ENCODE results near the gene ERBB4. TPM values are rescaled to one million over a fixed set of nuclear protein-coding genes. Genes with fewer than 3 reads are reported as not detected.

Gene ERBB4
- total RNA-seq, 4 donors from 2014 or later = 0.26 to 13.3 (median 2.4) TPM

DNA sequence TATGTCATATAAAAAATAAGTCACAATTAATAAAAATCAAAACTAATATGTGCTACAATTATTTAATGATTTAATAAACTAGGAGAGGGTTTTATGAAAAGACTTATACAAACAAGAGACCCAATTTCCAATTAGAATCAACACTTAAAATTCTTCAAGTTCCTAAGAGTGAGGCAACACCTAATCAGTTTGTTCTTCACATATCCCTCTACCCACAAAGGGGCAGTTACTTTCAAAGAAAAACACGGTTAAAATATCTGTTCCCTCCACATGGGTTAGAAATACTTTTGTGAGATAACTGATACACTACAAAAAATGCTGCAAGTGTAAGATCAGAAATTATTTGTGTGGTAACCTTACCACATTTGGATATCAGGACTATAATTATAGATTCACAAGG is 357.0 kb downstream of the ERBB4 start:
- intact Hi-C loops (cut with DNase I; ENCODE audit: low total_unique reads) = no loop called here
- no peaks in the 10 kb centered on the region for H3K27me3 ChIP-seq
- no peaks in the 10 kb centered on the region for H3K36me3 ChIP-seq
- no peak overlapping the region for H3K27ac ChIP-seq
- H3K9me3 ChIP-seq = no peaks in the 10 kb centered on the region
- H3K4me1 ChIP-seq = no peaks in the 10 kb centered on the region
- H3K4me3 ChIP-seq = no peak overlapping the region
- DNase-seq = no peak
- TF ChIP-seq POLR2A (IDR thresholded peaks at IDR 0.05) = no peak
- TF ChIP-seq CTCF (IDR thresholded peaks at IDR 0.05) = no peak

- Histone ChIP-seq H3K27me3 (no peaks in the 10 kb centered on the region), H3K27ac (no peak overlapping the region), H3K4me1 (no peaks in the 10 kb centered on the region), H3K36me3 (no peaks in the 10 kb centered on the region), H3K9me3 (no peaks in the 10 kb centered on the region), H3K4me3 (no peak overlapping the region)
- intact Hi-C loops (cut with DNase I; ENCODE audit: low total_unique reads) = no loop called here
- no peak for DNase-seq
- TF ChIP-seq CTCF (IDR thresholded peaks at IDR 0.05) (no peak), POLR2A (IDR thresholded peaks at IDR 0.05) (no peak)
Measured at GRCh38 chr2:212180408-212181083, 358.1 kb downstream of the ERBB4 start.

- intact Hi-C loops (cut with DNase I; ENCODE audit: low total_unique reads) = no loop called here
- Histone ChIP-seq H3K36me3 (no peaks in the 10 kb centered on the region), H3K4me1 (no peaks in the 10 kb centered on the region), H3K27ac (no peak overlapping the region), H3K9me3 (no peaks in the 10 kb centered on the region), H3K4me3 (no peak overlapping the region), H3K27me3 (no peaks in the 10 kb centered on the region)
- TF ChIP-seq POLR2A (IDR thresholded peaks at IDR 0.05) (no peak), CTCF (IDR thresholded peaks at IDR 0.05) (no peak)
- no peak for DNase-seq
Measured at GRCh38 chr2:212177724-212178123, 360.9 kb downstream of the ERBB4 start.

- Histone ChIP-seq H3K9me3 (no peaks in the 10 kb centered on the region), H3K27me3 (no peaks in the 10 kb centered on the region), H3K27ac (no peak overlapping the region), H3K4me3 (no peak overlapping the region), H3K4me1 (no peaks in the 10 kb centered on the region), H3K36me3 (no peaks in the 10 kb centered on the region)
- no peak for TF ChIP-seq CTCF (IDR thresholded peaks at IDR 0.05)
- TF ChIP-seq POLR2A (IDR thresholded peaks at IDR 0.05) = no peak
- DNase-seq = no peak
- intact Hi-C loops (cut with DNase I; ENCODE audit: low total_unique reads) = no loop called here
Measured at GRCh38 chr2:212176151-212176550, 362.5 kb downstream of the ERBB4 start.

- Histone ChIP-seq H3K9me3 (no peaks in the 10 kb centered on the region), H3K4me3 (no peak overlapping the region), H3K36me3 (no peaks in the 10 kb centered on the region), H3K27me3 (no peaks in the 10 kb centered on the region), H3K4me1 (no peaks in the 10 kb centered on the region), H3K27ac (no peak overlapping the region)
- DNase-seq = no peak
- TF ChIP-seq POLR2A (IDR thresholded peaks at IDR 0.05) = no peak
- TF ChIP-seq CTCF (IDR thresholded peaks at IDR 0.05) = no peak
- intact Hi-C loops (cut with DNase I; ENCODE audit: low total_unique reads) = no loop called here
Measured at GRCh38 chr2:212173756-212174510, 364.7 kb downstream of the ERBB4 start.

Measured in uterus (tissue), 4 donors.